Tibial nerve (tissue), 4 donors: Measurements from ENCODE around the gene CACNG5.

ENCODE experiments used
- EP300 ChIP-seq, 2 donors: sonication (generic); formaldehyde crosslinking; IDR thresholded peaks; one replicate each; pipeline ENCODE4 v1.6.1; 2017; ENCODE audit warnings: antibody characterized with exemption in 2 of 2, mild to moderate bottlenecking in 1 of 2
- TF ChIP-seq, protein P1 (sequence below), 5 experiments: fragments of 200-600 bp in 3 of 5; fragments of 450-650 bp in 2 of 5; sonication (generic) in 3 of 5; IDR thresholded peaks; one replicate each; pipeline ENCODE4 v1.5.1; 2016 to 2019; ENCODE audit warnings: antibody characterized with exemption in 5 of 5, mild to moderate bottlenecking in 3 of 5, moderate library complexity in 2 of 5

DNA sequence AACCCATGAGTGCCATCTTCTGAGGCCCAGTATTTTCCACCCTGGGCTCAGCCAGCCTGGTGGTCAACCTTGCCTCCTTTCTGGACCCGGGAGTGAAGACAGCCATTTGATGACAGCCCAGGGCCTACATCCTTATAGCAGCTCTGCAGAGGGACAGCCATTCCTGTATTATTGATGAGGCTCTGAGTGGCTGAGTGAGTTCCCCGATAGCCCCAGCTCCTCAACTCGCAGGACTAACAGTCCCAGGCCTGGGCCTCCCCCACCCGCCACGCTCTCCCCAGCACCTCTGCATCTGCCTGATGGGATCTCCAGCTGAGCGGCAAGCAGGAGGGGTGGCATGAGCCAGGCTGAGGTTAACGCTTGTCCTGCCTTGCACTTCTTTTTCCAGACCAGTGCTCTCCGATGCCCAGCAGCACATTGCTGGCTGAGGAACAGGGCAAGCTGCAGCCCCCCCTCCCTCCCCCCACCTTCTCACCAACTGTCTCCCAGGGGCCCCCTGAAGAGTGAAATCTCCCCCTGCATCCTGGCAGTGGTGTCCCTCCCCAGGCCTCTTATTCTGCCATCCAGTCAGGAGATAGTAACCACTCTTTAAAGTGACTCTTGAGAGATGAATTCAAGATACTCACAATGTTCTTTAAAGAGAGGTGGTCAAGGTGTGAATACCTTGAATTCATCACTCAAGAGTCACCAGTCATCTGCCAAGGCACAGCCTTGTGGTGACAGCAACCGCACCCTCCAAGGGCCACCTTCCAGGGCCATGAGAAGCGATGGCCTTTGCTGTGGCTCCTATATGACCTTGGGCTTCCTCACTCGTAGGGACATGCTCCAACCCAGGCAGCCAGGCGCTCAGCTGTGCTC, 23.5 kb downstream of the CACNG5 start:
- TF ChIP-seq, protein P1, sequence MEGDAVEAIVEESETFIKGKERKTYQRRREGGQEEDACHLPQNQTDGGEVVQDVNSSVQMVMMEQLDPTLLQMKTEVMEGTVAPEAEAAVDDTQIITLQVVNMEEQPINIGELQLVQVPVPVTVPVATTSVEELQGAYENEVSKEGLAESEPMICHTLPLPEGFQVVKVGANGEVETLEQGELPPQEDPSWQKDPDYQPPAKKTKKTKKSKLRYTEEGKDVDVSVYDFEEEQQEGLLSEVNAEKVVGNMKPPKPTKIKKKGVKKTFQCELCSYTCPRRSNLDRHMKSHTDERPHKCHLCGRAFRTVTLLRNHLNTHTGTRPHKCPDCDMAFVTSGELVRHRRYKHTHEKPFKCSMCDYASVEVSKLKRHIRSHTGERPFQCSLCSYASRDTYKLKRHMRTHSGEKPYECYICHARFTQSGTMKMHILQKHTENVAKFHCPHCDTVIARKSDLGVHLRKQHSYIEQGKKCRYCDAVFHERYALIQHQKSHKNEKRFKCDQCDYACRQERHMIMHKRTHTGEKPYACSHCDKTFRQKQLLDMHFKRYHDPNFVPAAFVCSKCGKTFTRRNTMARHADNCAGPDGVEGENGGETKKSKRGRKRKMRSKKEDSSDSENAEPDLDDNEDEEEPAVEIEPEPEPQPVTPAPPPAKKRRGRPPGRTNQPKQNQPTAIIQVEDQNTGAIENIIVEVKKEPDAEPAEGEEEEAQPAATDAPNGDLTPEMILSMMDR (IDR thresholded peaks at IDR 0.05) = no peak
- no peak for TF ChIP-seq EP300 (IDR thresholded peaks at IDR 0.05)
